Parathyroid adenoma (tissue), 2 donors: Measurements from ENCODE around the gene ZNF101.
"Not testable (repeated sequence)": the region's sequence is repeated elsewhere in the genome, so short reads cannot be mapped to it uniquely, and the experiment has no call there.

Experiments used
- H2AFZ ChIP-seq: fragments of 300-600 bp; sonication (generic); one replicate; pipeline ENCODE4 v1.7.0; 2017; ENCODE audit warnings: antibody characterized with exemption, mild to moderate bottlenecking
- H3K27ac ChIP-seq: fragments of 300-600 bp; sonication (generic); one replicate; pipeline ENCODE4 v1.7.0; 2017
- H3K27me3 ChIP-seq: fragments of 300-600 bp; sonication (generic); one replicate; pipeline ENCODE4 v1.7.0; 2017; ENCODE audit warnings: low read length; ENCODE audit not compliant: control insufficient read depth, insufficient read depth
- H3K36me3 ChIP-seq: fragments of 300-600 bp; sonication (generic); one replicate; pipeline ENCODE4 v1.7.0; 2017; ENCODE audit warnings: low read length; ENCODE audit not compliant: control insufficient read depth, insufficient read depth
- H3K4me1 ChIP-seq: fragments of 300-600 bp; sonication (generic); one replicate; pipeline ENCODE4 v1.7.0; 2017; ENCODE audit warnings: control low read depth
- H3K4me2 ChIP-seq: fragments of 300-600 bp; sonication (generic); one replicate; pipeline ENCODE4 v1.7.0; 2017; ENCODE audit warnings: low read length
- H3K4me3 ChIP-seq: fragments of 300-600 bp; sonication (generic); one replicate; pipeline ENCODE4 v1.7.0; 2017; ENCODE audit warnings: low read depth, low read length
- H3K79me2 ChIP-seq: fragments of 300-600 bp; sonication (generic); one replicate; pipeline ENCODE4 v1.7.0; 2017; ENCODE audit warnings: control low read depth
- H3K9ac ChIP-seq: fragments of 300-600 bp; sonication (generic); one replicate; pipeline ENCODE4 v1.7.0; 2017; ENCODE audit warnings: mild to moderate bottlenecking
- H3K9me3 ChIP-seq: fragments of 300-600 bp; sonication (generic); one replicate; pipeline ENCODE4 v1.7.0; 2017; ENCODE audit warnings: low read length; ENCODE audit not compliant: control insufficient read depth
- TF ChIP-seq, protein P1 (sequence below): fragments of 300-600 bp; sonication (generic); IDR thresholded peaks from one replicate; pipeline ENCODE4 v1.7.0; 2017; ENCODE audit warnings: antibody characterized with exemption, mild to moderate bottlenecking
- donor health status: primary hyperparathyroidism.

The ZNF101 gene

DNA sequence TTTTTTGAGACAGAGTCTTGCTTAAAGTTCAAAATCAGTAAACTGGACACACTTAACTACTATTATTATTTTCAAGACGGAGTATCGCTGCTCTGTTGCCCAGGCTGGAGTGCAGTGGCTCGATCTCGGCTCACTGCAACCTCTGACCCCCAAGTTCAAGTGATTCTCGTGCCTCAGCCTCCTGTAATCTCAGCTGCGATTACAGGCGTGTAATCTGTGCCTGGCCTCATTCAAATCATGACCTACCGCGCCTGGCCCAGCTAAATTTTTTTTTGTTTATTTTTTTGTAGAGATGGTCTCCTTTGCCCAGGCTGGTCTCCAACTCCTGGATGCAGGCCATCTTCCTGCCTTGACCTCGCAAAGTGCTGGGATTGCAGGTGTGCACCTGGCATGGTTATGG, 23.0 kb downstream of the ZNF101 start:
- TF ChIP-seq, protein P1, sequence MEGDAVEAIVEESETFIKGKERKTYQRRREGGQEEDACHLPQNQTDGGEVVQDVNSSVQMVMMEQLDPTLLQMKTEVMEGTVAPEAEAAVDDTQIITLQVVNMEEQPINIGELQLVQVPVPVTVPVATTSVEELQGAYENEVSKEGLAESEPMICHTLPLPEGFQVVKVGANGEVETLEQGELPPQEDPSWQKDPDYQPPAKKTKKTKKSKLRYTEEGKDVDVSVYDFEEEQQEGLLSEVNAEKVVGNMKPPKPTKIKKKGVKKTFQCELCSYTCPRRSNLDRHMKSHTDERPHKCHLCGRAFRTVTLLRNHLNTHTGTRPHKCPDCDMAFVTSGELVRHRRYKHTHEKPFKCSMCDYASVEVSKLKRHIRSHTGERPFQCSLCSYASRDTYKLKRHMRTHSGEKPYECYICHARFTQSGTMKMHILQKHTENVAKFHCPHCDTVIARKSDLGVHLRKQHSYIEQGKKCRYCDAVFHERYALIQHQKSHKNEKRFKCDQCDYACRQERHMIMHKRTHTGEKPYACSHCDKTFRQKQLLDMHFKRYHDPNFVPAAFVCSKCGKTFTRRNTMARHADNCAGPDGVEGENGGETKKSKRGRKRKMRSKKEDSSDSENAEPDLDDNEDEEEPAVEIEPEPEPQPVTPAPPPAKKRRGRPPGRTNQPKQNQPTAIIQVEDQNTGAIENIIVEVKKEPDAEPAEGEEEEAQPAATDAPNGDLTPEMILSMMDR: no peak
- no peaks in the 10 kb centered on the region for H3K9me3 ChIP-seq

DNA sequence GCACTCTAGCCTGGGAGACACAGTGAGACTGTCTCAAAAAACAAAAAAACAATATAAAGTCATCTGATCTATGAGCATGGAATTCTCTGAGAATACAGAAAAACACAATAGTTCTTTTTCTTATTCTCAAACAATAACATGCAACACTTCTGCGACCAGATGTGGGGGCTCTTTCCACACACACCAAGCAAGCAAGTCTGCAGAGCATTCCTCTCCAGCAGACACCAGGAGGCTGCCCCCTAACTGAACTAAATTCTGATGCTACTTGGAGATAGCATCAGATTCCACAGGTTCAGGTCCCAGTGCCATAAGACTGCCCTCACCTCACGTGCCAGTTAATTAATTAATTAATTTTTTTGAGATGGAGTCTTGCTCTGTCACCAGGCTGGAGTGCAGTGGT, 27.7 kb downstream of the ZNF101 start:
- no peak overlapping the region for H3K4me3 ChIP-seq
- H2AFZ ChIP-seq: no peak overlapping the region
- no peaks in the 10 kb centered on the region for H3K27me3 ChIP-seq
- H3K9me3 ChIP-seq: no peaks in the 10 kb centered on the region
- H3K27ac ChIP-seq: no peak overlapping the region
- no peaks in the 10 kb centered on the region for H3K36me3 ChIP-seq
- no peak overlapping the region for H3K4me2 ChIP-seq
- H3K9ac ChIP-seq: no peak overlapping the region
- H3K79me2 ChIP-seq: no peaks in the 10 kb centered on the region
- no peaks in the 10 kb centered on the region for H3K4me1 ChIP-seq
- TF ChIP-seq, protein P1: no peak

More for the DNA sequence above, 23.0 kb downstream of the ZNF101 start:
- Histone ChIP-seq H3K27me3 (no peaks in the 10 kb centered on the region), H3K79me2 (no peaks in the 10 kb centered on the region), H3K36me3 (no peaks in the 10 kb centered on the region), H3K9ac (no peak overlapping the region), H3K4me3 (no peak overlapping the region), H3K4me2 (no peak overlapping the region), H2AFZ (no peak overlapping the region), H3K4me1 (no peaks in the 10 kb centered on the region), H3K27ac (no peak overlapping the region)

DNA sequence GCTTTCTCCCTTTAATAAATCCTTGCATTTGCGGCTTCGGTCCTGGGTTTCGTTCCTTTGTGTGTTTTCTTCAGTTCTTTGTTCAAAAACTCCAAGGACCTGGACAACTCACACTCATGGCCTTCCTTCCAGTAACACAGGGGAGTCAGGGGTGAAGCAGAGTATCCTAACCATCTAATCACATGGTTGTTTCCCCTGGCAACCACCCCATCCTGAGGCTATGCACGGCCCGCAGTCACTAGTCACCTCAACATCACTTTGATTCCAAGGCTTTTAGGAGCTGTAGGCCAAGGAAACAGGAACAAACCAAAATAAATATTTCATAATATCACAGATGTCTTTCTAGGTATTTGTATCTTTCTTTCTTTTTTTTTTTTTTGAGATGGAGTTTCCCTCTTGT, 28.9 kb downstream of the ZNF101 start:
- H3K4me2 ChIP-seq: no peak overlapping the region

DNA sequence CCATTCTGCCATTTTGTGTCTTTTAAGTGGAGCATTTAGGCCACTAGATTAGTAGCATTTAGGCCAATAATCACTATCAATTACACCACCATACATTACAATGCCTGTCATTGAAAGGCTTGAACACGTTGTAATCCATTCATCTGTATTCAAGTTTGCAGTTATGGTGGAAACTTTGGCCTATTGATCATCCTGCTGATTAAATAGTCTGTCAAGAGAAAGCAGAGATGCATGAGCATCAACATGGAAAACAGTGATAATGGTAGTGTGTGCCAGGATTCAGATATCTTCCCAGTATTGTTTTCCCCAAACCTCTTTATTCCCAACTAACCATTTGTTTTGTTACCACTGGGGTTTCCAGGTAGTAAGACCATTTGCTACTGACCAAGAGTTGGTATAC, 31.9 kb downstream of the ZNF101 start:
- H3K4me3 ChIP-seq, H3K27ac ChIP-seq, H3K9ac ChIP-seq, H3K4me2 ChIP-seq, H3K79me2 ChIP-seq, H3K36me3 ChIP-seq, H3K4me1 ChIP-seq, H3K9me3 ChIP-seq, H3K27me3 ChIP-seq, H2AFZ ChIP-seq: not testable (repeated sequence)

More for the DNA sequence above, 28.9 kb downstream of the ZNF101 start:
- H3K27me3 ChIP-seq: no peaks in the 10 kb centered on the region
- H3K4me3 ChIP-seq: no peak overlapping the region
- TF ChIP-seq, protein P1: no peak
- H3K9me3 ChIP-seq: no peaks in the 10 kb centered on the region
- no peak overlapping the region for H3K27ac ChIP-seq
- no peak overlapping the region for H3K9ac ChIP-seq
- no peaks in the 10 kb centered on the region for H3K79me2 ChIP-seq
- H2AFZ ChIP-seq: no peak overlapping the region
- no peaks in the 10 kb centered on the region for H3K4me1 ChIP-seq
- no peaks in the 10 kb centered on the region for H3K36me3 ChIP-seq

DNA sequence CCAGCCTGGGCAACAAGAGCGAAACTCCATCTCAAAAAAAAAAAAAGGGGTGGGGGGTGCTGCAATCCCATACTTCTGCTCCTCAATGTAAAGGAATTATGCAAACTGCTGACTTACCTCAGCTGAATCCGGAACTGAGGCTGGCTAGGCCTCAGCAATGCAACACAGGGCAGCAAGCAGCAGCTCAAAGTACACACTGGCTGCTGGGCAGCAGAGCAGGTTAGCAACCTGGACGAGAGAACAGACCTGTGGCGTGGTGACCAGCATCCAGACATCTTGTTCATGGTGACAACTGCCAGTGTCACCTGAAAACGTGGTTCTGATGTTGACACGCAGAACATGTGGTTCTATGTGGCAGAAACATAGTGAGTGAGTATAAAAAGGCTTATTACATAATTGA, 36.2 kb downstream of the ZNF101 start:
- TF ChIP-seq, protein P1: no peak
- H3K27me3 ChIP-seq: no peaks in the 10 kb centered on the region
- H3K9ac ChIP-seq: no peak overlapping the region
- no peak overlapping the region for H3K27ac ChIP-seq
- H3K4me2 ChIP-seq: no peak overlapping the region
- no peak overlapping the region for H2AFZ ChIP-seq
- no peak overlapping the region for H3K4me3 ChIP-seq
- H3K4me1 ChIP-seq: no peaks in the 10 kb centered on the region
- H3K79me2 ChIP-seq: no peaks in the 10 kb centered on the region
- peaks cover 9% of the 10 kb centered on the region for H3K9me3 ChIP-seq
- H3K36me3 ChIP-seq: peaks cover 6% of the 10 kb centered on the region
